ENCODE results near the gene IFNGR2. TPM values are rescaled to one million over a fixed set of nuclear protein-coding genes. Genes with fewer than 3 reads are reported as not detected.

The IFNGR2 gene
- total RNA-seq, 1 donor from 2014 or later: 40.5 TPM

GRCh38 chr21:33430858-33431257 is 27.6 kb downstream of the IFNGR2 start:
- no peaks in the 10 kb centered on the region for H3K27me3 Mint-ChIP-seq (ENCODE audit: low read depth)
- no peak for DNase-seq (ENCODE audit: low read depth, low spot score)
- no peaks in the 10 kb centered on the region for H3K9me3 Mint-ChIP-seq
- no peak for TF ChIP-seq CTCF (conservative IDR thresholded peaks at IDR 0.05)
- no peak overlapping the region for H3K4me3 Mint-ChIP-seq
- H3K4me1 Mint-ChIP-seq: peaks cover 9% of the 10 kb centered on the region
- peaks cover 22% of the 10 kb centered on the region for H3K36me3 Mint-ChIP-seq (ENCODE audit: low read depth)
- no peak overlapping the region for H3K27ac Mint-ChIP-seq (ENCODE audit: unreplicated experiment)

- no peak for TF ChIP-seq CTCF (conservative IDR thresholded peaks at IDR 0.05)
- H3K4me3 Mint-ChIP-seq: no peak overlapping the region
- no peak overlapping the region for H3K27ac Mint-ChIP-seq (ENCODE audit: unreplicated experiment)
- H3K36me3 Mint-ChIP-seq (ENCODE audit: low read depth): peaks cover 18% of the 10 kb centered on the region
- H3K4me1 Mint-ChIP-seq: peaks cover 9% of the 10 kb centered on the region
- H3K27me3 Mint-ChIP-seq (ENCODE audit: low read depth): no peaks in the 10 kb centered on the region
- no peaks in the 10 kb centered on the region for H3K9me3 Mint-ChIP-seq
- no peak for DNase-seq (ENCODE audit: low read depth, low spot score)
These were observed 29.3 kb downstream of the IFNGR2 start for GRCh38 chr21:33432496-33432895.

GRCh38 chr21:33433001-33433400 is 29.8 kb downstream of the IFNGR2 start:
- TF ChIP-seq CTCF (conservative IDR thresholded peaks at IDR 0.05): no peak
- peaks cover 18% of the 10 kb centered on the region for H3K36me3 Mint-ChIP-seq (ENCODE audit: low read depth)
- no peak for DNase-seq (ENCODE audit: low read depth, low spot score)
- H3K9me3 Mint-ChIP-seq: no peaks in the 10 kb centered on the region
- H3K27ac Mint-ChIP-seq (ENCODE audit: unreplicated experiment): no peak overlapping the region
- no peaks in the 10 kb centered on the region for H3K27me3 Mint-ChIP-seq (ENCODE audit: low read depth)
- H3K4me1 Mint-ChIP-seq: peaks cover 9% of the 10 kb centered on the region
- no peak overlapping the region for H3K4me3 Mint-ChIP-seq

GRCh38 chr21:33433425-33434114 is 30.4 kb downstream of the IFNGR2 start:
- Mint-ChIP-seq H3K27me3 (ENCODE audit: low read depth) (no peaks in the 10 kb centered on the region), H3K4me3 (no peak overlapping the region), H3K4me1 (peaks cover 9% of the 10 kb centered on the region), H3K9me3 (no peaks in the 10 kb centered on the region), H3K27ac (ENCODE audit: unreplicated experiment) (peak overlapping the region; percentile 15), H3K36me3 (ENCODE audit: low read depth) (peaks cover 18% of the 10 kb centered on the region)
- no peak for DNase-seq (ENCODE audit: low read depth, low spot score)
- TF ChIP-seq CTCF (conservative IDR thresholded peaks at IDR 0.05): no peak

- DNase-seq (ENCODE audit: low read depth, low spot score): no peak
- no peaks in the 10 kb centered on the region for H3K27me3 Mint-ChIP-seq (ENCODE audit: low read depth)
- TF ChIP-seq CTCF (conservative IDR thresholded peaks at IDR 0.05): no peak
- peak overlapping the region; percentile 4 for H3K27ac Mint-ChIP-seq (ENCODE audit: unreplicated experiment)
- H3K9me3 Mint-ChIP-seq: no peaks in the 10 kb centered on the region
- H3K36me3 Mint-ChIP-seq (ENCODE audit: low read depth): peaks cover 16% of the 10 kb centered on the region
- no peak overlapping the region for H3K4me3 Mint-ChIP-seq
- peaks cover 9% of the 10 kb centered on the region for H3K4me1 Mint-ChIP-seq
These were observed 31.7 kb downstream of the IFNGR2 start for GRCh38 chr21:33434770-33435360.
